NCI-H446 treated with DMSO at 0.1 percent for 48 hours (cell line): ENCODE measurements around the gene PHKG2.

Experiments used
- DNase-seq: peaks from one replicate; lab custom pipeline; 2025; lab: John Stamatoyannopoulos, UW

PHKG2 gene

GRCh38 chr16:30728899-30729672, 19.1 kb upstream of the PHKG2 start:
- no peak for DNase-seq

- no peak for DNase-seq
Measured at GRCh38 chr16:30731411-30731810, 16.8 kb upstream of the PHKG2 start.

GRCh38 chr16:30736995-30737793, 11.0 kb upstream of the PHKG2 start:
- DNase-seq, result no peak

- DNase-seq, result no peak
Measured at GRCh38 chr16:30737794-30738648, 10.2 kb upstream of the PHKG2 start.

GRCh38 chr16:30738984-30739951, 9.0 kb upstream of the PHKG2 start:
- DNase-seq, result no peak

- DNase-seq, result no peak
Measured at GRCh38 chr16:30740364-30741251, 7.6 kb upstream of the PHKG2 start.

- DNase-seq, result no peak
Measured at GRCh38 chr16:30741461-30741914, 6.7 kb upstream of the PHKG2 start.

- no peak for DNase-seq
Measured at GRCh38 chr16:30743716-30744115, 4.5 kb upstream of the PHKG2 start.

- no peak for DNase-seq
Measured at GRCh38 chr16:30744183-30744582, 4.0 kb upstream of the PHKG2 start.

- DNase-seq, result no peak
Measured at GRCh38 chr16:30745082-30745481, 3.1 kb upstream of the PHKG2 start.

- DNase-seq, result no peak
Measured at GRCh38 chr16:30746638-30747175, 1.5 kb upstream of the PHKG2 start.

GRCh38 chr16:30747331-30747730, 894 bp upstream of the PHKG2 start:
- DNase-seq, result no peak

- DNase-seq, result no peak
Measured at GRCh38 chr16:30748634-30749445, 615 bp downstream of the PHKG2 start.

- DNase-seq, result no peak
Measured at GRCh38 chr16:30750201-30750600, 2.0 kb downstream of the PHKG2 start.

GRCh38 chr16:30750876-30751465, 2.7 kb downstream of the PHKG2 start:
- no peak for DNase-seq

GRCh38 chr16:30753596-30753995, 5.4 kb downstream of the PHKG2 start:
- DNase-seq, result no peak

- DNase-seq, result no peak
Measured at GRCh38 chr16:30755955-30756780, 7.9 kb downstream of the PHKG2 start.

- DNase-seq, result no peak
Measured at GRCh38 chr16:30756781-30757100, 8.5 kb downstream of the PHKG2 start.
